HG03045 (cell line): Measurements from ENCODE around the gene RELB.
"Not testable (repeated sequence)": the region's sequence is repeated elsewhere in the genome, so short reads cannot be mapped to it uniquely, and the experiment has no call there.

ENCODE experiments used
- ATAC-seq: cut with Tn5 transposase; IDR thresholded peaks from one replicate; pipeline ENCODE4 v1.9.1; 2021; ENCODE audit warnings: mild to moderate bottlenecking, moderate library complexity; ENCODE audit not compliant: unreplicated experiment

RELB gene

GRCh38 chr19:44985445-44985844, 15.8 kb upstream of the RELB start:
- no peak for ATAC-seq

GRCh38 chr19:44986389-44986788, 14.9 kb upstream of the RELB start:
- ATAC-seq, result no peak

GRCh38 chr19:44987148-44987675, 14.1 kb upstream of the RELB start:
- ATAC-seq, result no peak

DNA sequence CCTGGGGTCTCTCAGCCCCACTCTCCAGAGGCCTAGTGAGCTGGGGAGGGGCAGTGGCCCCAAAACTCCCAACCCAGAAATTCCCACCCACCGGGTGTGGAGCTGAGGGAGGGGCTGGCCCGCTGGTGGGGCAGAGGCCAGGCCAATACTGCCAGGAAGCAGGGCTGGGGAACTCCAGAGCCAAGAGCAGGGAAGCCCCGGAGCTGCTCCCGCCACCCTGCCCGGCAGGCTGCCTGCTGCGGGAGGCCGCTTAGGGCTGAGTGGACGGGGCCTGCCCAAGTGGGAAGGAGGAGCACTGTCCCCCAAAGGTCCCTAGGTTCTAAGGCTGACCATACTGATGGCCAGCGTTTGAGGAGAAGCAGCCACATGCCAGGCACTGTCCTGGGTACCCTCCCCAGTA, 13.0 kb upstream of the RELB start:
- ATAC-seq, result no peak

- no peak for ATAC-seq
These were observed 12.2 kb upstream of the RELB start for GRCh38 chr19:44988896-44989556.

GRCh38 chr19:44990459-44990858, 10.8 kb upstream of the RELB start:
- no peak for ATAC-seq

GRCh38 chr19:44990966-44991365, 10.3 kb upstream of the RELB start:
- ATAC-seq, result no peak

- no peak for ATAC-seq
These were observed 8.7 kb upstream of the RELB start for GRCh38 chr19:44992336-44993163.

DNA sequence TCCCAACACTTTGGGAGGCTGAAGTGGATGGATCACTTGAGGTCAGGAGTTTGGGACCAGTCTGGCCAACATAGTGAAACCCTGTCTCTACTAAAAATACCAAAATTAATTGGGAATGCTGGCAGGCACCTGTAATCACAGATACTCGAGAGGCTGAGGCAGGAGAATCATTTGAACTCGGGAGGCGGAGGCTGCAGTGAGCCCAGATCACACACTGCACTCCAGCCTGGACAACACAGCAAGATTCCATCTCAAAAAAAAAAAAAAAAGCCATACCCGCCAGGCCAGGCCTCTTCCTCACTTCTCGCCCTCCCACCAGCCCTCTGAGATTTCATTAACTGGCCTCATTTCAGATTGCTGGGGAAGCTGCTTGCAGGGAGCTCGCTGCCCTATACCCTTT, 7.7 kb upstream of the RELB start:
- no peak for ATAC-seq

DNA sequence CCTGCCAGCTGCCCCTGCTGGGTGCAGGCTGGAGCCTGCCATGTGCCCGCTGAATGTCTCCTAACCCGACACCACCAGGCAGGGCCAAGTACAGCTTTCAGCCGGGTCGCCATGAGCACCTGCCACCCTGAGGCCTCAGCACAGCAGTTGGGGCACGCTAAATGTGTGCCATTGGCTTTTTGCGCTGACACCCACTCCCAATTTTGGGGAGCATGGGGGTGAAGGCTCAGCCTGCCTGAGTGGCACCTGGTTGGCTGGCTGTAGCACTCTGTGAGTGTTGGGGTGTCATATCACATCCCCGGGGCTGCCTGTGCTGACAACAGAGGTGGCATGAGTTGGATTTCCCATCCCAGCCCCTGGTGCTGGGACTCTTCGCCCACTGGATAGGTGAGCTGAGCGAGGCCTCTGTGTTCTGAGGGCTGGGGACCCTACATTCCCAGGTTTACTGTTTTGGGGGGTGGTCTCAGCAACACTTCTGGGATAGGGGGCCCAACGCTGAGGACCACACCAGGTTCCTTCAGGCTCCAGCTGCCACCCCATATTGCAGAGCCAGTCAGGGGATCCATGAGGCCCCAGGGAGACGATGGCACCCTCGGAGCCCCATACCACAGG, 7.2 kb upstream of the RELB start:
- ATAC-seq, result no peak

GRCh38 chr19:44998025-44998424, 3.2 kb upstream of the RELB start:
- no peak for ATAC-seq

DNA sequence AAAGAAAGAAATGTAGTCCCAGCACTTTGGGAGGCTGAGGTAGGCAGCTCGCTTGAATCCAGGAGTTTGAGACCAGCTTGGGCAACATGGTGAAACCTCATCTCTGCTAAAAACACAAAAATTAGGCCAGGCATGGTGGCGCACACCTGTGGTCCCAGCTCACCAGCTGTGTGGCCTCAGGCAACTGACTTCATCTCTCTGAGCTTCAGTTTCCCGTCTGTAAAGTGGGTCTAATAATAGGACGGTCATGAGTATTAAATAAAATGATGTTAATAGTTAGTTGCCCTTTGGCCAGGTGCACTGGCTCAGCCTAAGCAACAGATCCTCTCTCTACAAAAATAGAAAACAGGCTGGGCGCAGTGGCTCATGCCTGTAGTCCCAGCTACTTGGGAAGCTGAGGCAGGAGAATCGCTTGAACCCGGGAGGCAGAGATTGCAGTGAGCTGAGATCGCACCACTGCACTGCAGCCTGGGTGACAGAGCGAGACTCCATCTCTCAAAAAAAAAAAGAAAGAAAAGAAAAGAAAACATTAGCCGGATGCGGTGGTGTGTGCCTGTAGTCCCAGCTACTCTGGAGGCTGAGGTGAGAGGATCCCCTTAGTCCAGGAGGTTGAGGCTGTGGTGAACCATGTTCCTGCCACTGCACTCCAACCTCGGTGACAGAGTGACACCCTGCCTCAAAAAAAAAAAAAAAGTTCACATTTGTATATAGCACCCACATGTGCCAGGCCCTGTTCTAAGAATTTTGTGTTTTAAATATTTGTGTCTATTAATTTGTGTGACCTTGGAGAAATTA, 1.9 kb upstream of the RELB start:
- not testable (repeated sequence) for ATAC-seq

DNA sequence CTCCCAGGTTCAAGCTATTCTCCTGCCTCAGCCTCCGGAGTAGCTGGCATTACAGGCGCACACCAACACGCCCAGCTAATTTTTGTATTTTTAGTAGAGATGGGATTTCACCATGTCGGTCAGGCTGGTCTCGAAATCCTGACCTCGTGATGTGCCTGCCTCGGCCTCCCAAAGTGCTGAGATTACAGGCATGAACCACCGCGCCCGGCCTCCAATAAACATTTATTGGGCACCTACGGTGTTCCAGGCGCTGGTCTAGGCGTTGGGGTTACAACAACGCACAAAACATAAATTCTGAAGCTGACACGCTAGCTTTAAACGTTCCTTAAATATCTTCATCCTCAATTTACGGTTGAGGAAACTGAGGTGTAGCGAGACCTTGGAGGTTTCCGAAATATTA, 599 bp upstream of the RELB start:
- ATAC-seq, result not testable (repeated sequence)

- ATAC-seq, result no peak
These were observed 2.2 kb downstream of the RELB start for GRCh38 chr19:45003485-45003884.

GRCh38 chr19:45005787-45006186, 4.5 kb downstream of the RELB start:
- ATAC-seq, result no peak

DNA sequence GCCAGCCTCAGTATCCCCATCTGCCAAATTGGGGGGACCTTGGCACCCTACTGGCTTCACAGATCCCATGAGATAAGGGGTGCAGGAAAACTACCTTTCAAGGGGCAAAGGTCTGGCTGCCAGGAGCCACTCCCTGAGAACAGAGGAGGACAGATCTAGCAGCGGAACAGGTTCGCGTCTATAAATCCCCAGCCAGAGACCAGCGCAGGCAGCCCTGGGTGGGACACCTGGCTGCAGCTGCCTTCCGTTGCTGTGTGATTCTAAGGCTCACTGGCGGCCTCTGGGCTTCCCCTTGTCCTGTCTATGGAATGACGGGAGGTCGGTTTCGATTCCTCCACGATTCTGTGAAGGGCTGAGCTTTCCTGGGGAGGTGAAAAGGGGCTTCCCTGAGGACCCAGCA, 7.3 kb downstream of the RELB start:
- no peak for ATAC-seq

GRCh38 chr19:45009625-45010255, 8.5 kb downstream of the RELB start:
- no peak for ATAC-seq

DNA sequence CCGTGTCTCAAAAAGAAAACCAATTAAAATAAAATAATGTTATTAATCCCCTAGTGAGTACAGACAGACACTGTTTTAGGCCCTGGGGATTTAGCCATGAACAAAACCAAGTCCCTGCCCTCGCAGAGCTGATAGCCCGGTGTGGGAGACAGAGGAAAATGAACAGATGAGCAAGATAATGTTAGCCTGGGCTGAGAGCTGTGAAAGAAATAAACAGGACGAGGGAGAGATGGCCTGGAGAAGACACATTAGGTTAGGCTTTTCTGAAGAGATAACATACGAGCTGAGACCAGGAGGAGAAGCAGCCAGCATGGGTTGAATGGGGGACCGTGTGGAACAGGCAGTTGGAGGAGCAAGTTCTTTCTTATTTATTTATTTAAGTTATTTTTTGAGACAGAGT, 9.0 kb downstream of the RELB start:
- no peak for ATAC-seq

DNA sequence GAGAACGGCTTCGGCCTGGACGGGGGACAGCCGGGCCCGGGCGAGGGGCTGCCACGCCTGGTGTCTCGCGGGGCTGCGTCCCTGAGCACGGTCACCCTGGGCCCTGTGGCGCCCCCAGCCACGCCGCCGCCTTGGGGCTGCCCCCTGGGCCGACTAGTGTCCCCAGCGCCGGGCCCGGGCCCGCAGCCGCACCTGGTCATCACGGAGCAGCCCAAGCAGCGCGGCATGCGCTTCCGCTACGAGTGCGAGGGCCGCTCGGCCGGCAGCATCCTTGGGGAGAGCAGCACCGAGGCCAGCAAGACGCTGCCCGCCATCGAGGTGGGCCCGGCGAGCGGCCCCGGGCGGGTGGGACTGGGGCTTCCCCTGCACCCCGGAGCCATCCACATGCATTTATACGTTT, 10.7 kb downstream of the RELB start:
- no peak for ATAC-seq
